OCI-LY7 (cell line): ENCODE data around the gene GPR132.

ENCODE experiments used
- CTCF ChIP-seq: fragments of 200-600 bp; sonication (generic); conservative IDR thresholded peaks from 2 replicates; pipeline ENCODE4 v1.5.1; 2014; ENCODE audit warnings: mild to moderate bottlenecking, antibody characterized with exemption, low read length, moderate library complexity, mixed read lengths
- EZH2phosphoT487 ChIP-seq: fragments of 200-600 bp; sonication (generic); IDR thresholded peaks from 2 replicates; pipeline ENCODE4 v1.6.1; 2018; ENCODE audit warnings: low read depth, borderline replicate concordance, mild to moderate bottlenecking, mixed run types, antibody characterized with exemption, low read length, moderate library complexity, mixed read lengths

GRCh38 chr14:105053996-105054395 lies 11.2 kb downstream of the GPR132 start:
- TF ChIP-seq CTCF (no peak), EZH2phosphoT487 (no peak)
